ENCODE results near the gene SDE2. TPM values are rescaled to one million over a fixed set of nuclear protein-coding genes. Genes with fewer than 3 reads are reported as not detected.

Gene SDE2
- total and polyA plus RNA-seq, 2 of the 4 experiments (the other 2 are of a cell fraction), result 8.5 to 14.7 TPM

GRCh38 chr1:225987491-225988316, 11.4 kb downstream of the SDE2 start:
- TF ChIP-seq CTCF (conservative IDR thresholded peaks at IDR 0.05; ENCODE audit: low read depth, low read length) (peak; percentile 75), SMC3 (IDR thresholded peaks at IDR 0.05; ENCODE audit: low read depth, low read length) (peak; percentile 51), CEBPB (IDR thresholded peaks at IDR 0.05; ENCODE audit: low read depth, low read length) (peak; percentile 58), RAD21 (IDR thresholded peaks at IDR 0.05; ENCODE audit: low read length) (peak; percentile 56), USF2 (IDR thresholded peaks at IDR 0.05; ENCODE audit: low read depth, low read length) (no peak)
- ATAC-seq (ENCODE audit: low read depth) (peak; percentile 75), DNase-seq (peak; percentile 59)
- H3K9me1 ChIP-seq (ENCODE audit: insufficient read depth, low read length), result no peaks in the 10 kb centered on the region
- H3K14ac ChIP-seq (replicated peaks; ENCODE audit: low read depth, low read length), result no peak overlapping the region
- BruUV-seq (replicated peaks), result no TSS peak
- no peak overlapping the region for H2AFZ ChIP-seq (replicated peaks; ENCODE audit: low read length, poor library complexity)
- intact Hi-C loops (cut with micrococcal nuclease), result no loop called here
- no peak overlapping the region for H2BK5ac ChIP-seq (ENCODE audit: low read depth, low read length, poor library complexity, severe bottlenecking)
- no peak overlapping the region for H4K8ac ChIP-seq (ENCODE audit: low read depth in 2 of 2, low read length in 2 of 2)
- in situ Hi-C loops (cut with MboI; ENCODE audit: low sequenced_read_pairs), result no loop called here
- no peak overlapping the region for H4K5ac ChIP-seq (ENCODE audit: low read depth, low read length)
- H3K23ac ChIP-seq (ENCODE audit: low read depth, low read length), result no peak overlapping the region
- no peaks in the 10 kb centered on the region for H3K9me3 ChIP-seq (ENCODE audit: control insufficient read depth, insufficient read depth, low read length)
- peaks cover 41% of the 10 kb centered on the region for H3K36me3 ChIP-seq (ENCODE audit: control insufficient read depth, insufficient read depth, low read length)
- no peak overlapping the region for H2BK15ac ChIP-seq (ENCODE audit: low read depth, low read length)
- no peak overlapping the region for H2BK120ac ChIP-seq (ENCODE audit: low read depth, low read length)
- dilution Hi-C loops (cut with HindIII; ENCODE audit: low sequenced_read_pairs, unreplicated experiment), result loop anchor here (25.0 kb wide), 1 partner anchor 525 kb away; no protein-coding TSS in a partner anchor
- H3K9ac ChIP-seq (ENCODE audit: low read depth, low read length), result no peak overlapping the region
- H4K20me1 ChIP-seq (ENCODE audit: insufficient read depth, low read length), result no peaks in the 10 kb centered on the region
- H3K18ac ChIP-seq (ENCODE audit: low read depth, low read length), result no peak overlapping the region
- no peak overlapping the region for H3K56ac ChIP-seq (ENCODE audit: extremely low read depth, insufficient read depth, low read length)
- H2AK5ac ChIP-seq (ENCODE audit: low read depth, low read length), result no peak overlapping the region
- ChIA-PET POLR2A (ENCODE audit: unreplicated experiment) (no interaction called here), CTCF (interaction anchor here (0.8 to 1.7 kb wide), 7 partner anchors 9 to 513 kb away, joined by 3 to 7 read pairs (median 4); no protein-coding TSS in a partner anchor)
- H3K4me2 ChIP-seq (ENCODE audit: low read depth, low read length), result no peak overlapping the region
- no peak overlapping the region for H3K27ac ChIP-seq (ENCODE audit: insufficient read depth, low read length)
- H2BK20ac ChIP-seq (ENCODE audit: low read depth, low read length), result no peak overlapping the region
- no peak overlapping the region for H4K91ac ChIP-seq (ENCODE audit: insufficient read depth, low read depth, low read length)
- peaks cover 0 to 7% of the 10 kb centered on the region in 2 experiments for H3K79me1 ChIP-seq (ENCODE audit: low read depth in 1 of 2, low read length in 2 of 2)
- H3K4me3 ChIP-seq (ENCODE audit: insufficient read depth, low read depth, low read length), result no peak overlapping the region
- WGBS, 2 experiments (ENCODE audit: extremely low coverage in 2 of 2, insufficient read length in 1 of 2), result 83% methylated on average over 5 of the region's 7 CpGs; no CpG with 5 or more reads in 1 of the 2 experiments
- H3K27me3 ChIP-seq (ENCODE audit: control insufficient read depth, insufficient read depth, low read length), result no peaks in the 10 kb centered on the region
- H3K4me1 ChIP-seq (ENCODE audit: control insufficient read depth, insufficient read depth, low read length), result no peaks in the 10 kb centered on the region
- no peak overlapping the region for H3K4ac ChIP-seq (ENCODE audit: low read depth, low read length)
- no peak overlapping the region for H2AK9ac ChIP-seq (replicated peaks; ENCODE audit: low read depth, low read length, poor library complexity)

Data from IMR-90 (cell line).